GM23338 (cell line): Measurements from ENCODE around the gene PCGF6. TPM values are rescaled to one million over a fixed set of nuclear protein-coding genes. Genes with fewer than 3 reads are reported as not detected.

Experiments used
- ATAC-seq: fragments of 200-7000 bp; cut with Tn5 transposase; 3 replicates; pipeline ENCODE4 v1.9.1; 2020
- DNase-seq: peaks from one replicate; pipeline ENCODE4 v3.0.0-alpha.2; 2015; ENCODE audit warnings: low spot score
- H2AFZ ChIP-seq: fragments of 200-600 bp; sonication (generic); 2 replicates; pipeline ENCODE4 v1.8.0; 2016; ENCODE audit warnings: antibody characterized with exemption, mild to moderate bottlenecking, moderate library complexity
- H3F3A ChIP-seq: fragments of 200-600 bp; sonication (generic); replicated peaks from 2 replicates; pipeline ENCODE4 v1.8.0; 2017; ENCODE audit warnings: antibody characterized with exemption, mixed run types, low read depth
- H3K27ac ChIP-seq: fragments of 200-600 bp; sonication (generic); 2 replicates; pipeline ENCODE4 v1.6.1; 2016; ENCODE audit warnings: low read depth
- H3K27me3 ChIP-seq: fragments of 200-600 bp; sonication (generic); 2 replicates; pipeline ENCODE4 v1.8.0; 2016; ENCODE audit warnings: mild to moderate bottlenecking, mixed run types, moderate library complexity; ENCODE audit not compliant: insufficient read depth
- H3K36me3 ChIP-seq: fragments of 200-600 bp; sonication (generic); 2 replicates; pipeline ENCODE4 v1.8.0; 2016; ENCODE audit warnings: mild to moderate bottlenecking; ENCODE audit not compliant: insufficient read depth
- H3K4me1 ChIP-seq: fragments of 200-600 bp; sonication (generic); 2 replicates; pipeline ENCODE4 v1.8.0; 2016; ENCODE audit warnings: mild to moderate bottlenecking, moderate library complexity; ENCODE audit not compliant: insufficient read depth
- H3K4me2 ChIP-seq: fragments of 200-600 bp; sonication (generic); 2 replicates; pipeline ENCODE4 v1.7.1; 2017; ENCODE audit warnings: mixed run types
- H3K4me3 ChIP-seq: fragments of 200-600 bp; sonication (generic); 2 replicates; pipeline ENCODE4 v1.6.1; 2016; ENCODE audit warnings: mixed run types
- H3K79me2 ChIP-seq: fragments of 200-600 bp; sonication (generic); replicated peaks from 2 replicates; pipeline ENCODE4 v1.8.0; 2017; ENCODE audit warnings: mild to moderate bottlenecking; ENCODE audit not compliant: insufficient read depth
- H3K9me2 ChIP-seq: fragments of 200-600 bp; sonication (generic); 2 replicates; pipeline ENCODE4 v1.8.0; 2017; ENCODE audit not compliant: insufficient read depth
- H4K20me1 ChIP-seq: fragments of 200-600 bp; sonication (generic); replicated peaks from 2 replicates; pipeline ENCODE4 v1.8.0; 2017; ENCODE audit warnings: mild to moderate bottlenecking; ENCODE audit not compliant: insufficient read depth
- H3K27ac Mint-ChIP-seq: 2 replicates; pipeline ENCODE4 v1.8.0; 2020; ENCODE audit warnings: inconsistent platforms, mild to moderate bottlenecking, moderate library complexity, mixed read lengths
- H3K27me3 Mint-ChIP-seq: 3 replicates; pipeline ENCODE4 v1.8.0; 2022; ENCODE audit warnings: low read depth, mild to moderate bottlenecking, moderate library complexity, mixed read lengths, inconsistent platforms; ENCODE audit not compliant: insufficient read depth, poor library complexity
- H3K36me3 Mint-ChIP-seq: 3 replicates; pipeline ENCODE4 v1.8.0; 2021; ENCODE audit warnings: low read depth, mild to moderate bottlenecking, inconsistent platforms, moderate library complexity, mixed read lengths
- H3K4me1 Mint-ChIP-seq: 3 replicates; pipeline ENCODE4 v1.8.0; 2020; ENCODE audit warnings: mild to moderate bottlenecking, inconsistent platforms, mixed read lengths
- H3K4me3 Mint-ChIP-seq: 3 replicates; pipeline ENCODE4 v1.8.0; 2021; ENCODE audit warnings: moderate library complexity, mild to moderate bottlenecking, inconsistent platforms, mixed read lengths
- H3K9me3 Mint-ChIP-seq: 3 replicates; pipeline ENCODE4 v1.8.0; 2020; ENCODE audit warnings: moderate library complexity, mild to moderate bottlenecking, inconsistent platforms, mixed read lengths
- CREB1 ChIP-seq: fragments of 250-450 bp; sonication (Bioruptor Pico); IDR thresholded peaks from 2 replicates; pipeline ENCODE4 v1.5.0; 2020; ENCODE audit warnings: low read depth, mild to moderate bottlenecking, moderate library complexity
- CTCF ChIP-seq, 2 experiments: fragments of 200-600 bp in 1 of 2; sonication (generic) in 1 of 2; conservative IDR thresholded peaks; 2 replicates each; pipeline versions ENCODE4 v1.5.1 to v1.6.1; 2016 to 2017; ENCODE audit warnings: antibody characterized with exemption in 2 of 2, low read depth in 2 of 2, mild to moderate bottlenecking in 2 of 2, moderate library complexity in 1 of 2
- EZH2 ChIP-seq: fragments of 200-600 bp; sonication (generic); IDR thresholded peaks from one replicate; pipeline ENCODE4 v1.8.0; 2017; ENCODE audit warnings: antibody characterized with exemption, mild to moderate bottlenecking, low read depth; ENCODE audit not compliant: unreplicated experiment
- EZH2phosphoT487 ChIP-seq: fragments of 200-600 bp; sonication (generic); IDR thresholded peaks from one replicate; pipeline ENCODE4 v1.8.1; 2018; ENCODE audit warnings: antibody characterized with exemption; ENCODE audit not compliant: unreplicated experiment
- JUNB ChIP-seq: IDR thresholded peaks from one replicate; pipeline ENCODE4 v1.6.1; 2016; ENCODE audit warnings: antibody characterized with exemption; ENCODE audit not compliant: unreplicated experiment
- NANOG ChIP-seq: IDR thresholded peaks from 2 replicates; pipeline ENCODE4 v1.6.1; 2016; ENCODE audit warnings: antibody characterized with exemption, borderline replicate concordance
- REST ChIP-seq: IDR thresholded peaks from one replicate; pipeline ENCODE4 v1.6.1; 2018; ENCODE audit warnings: antibody characterized with exemption; ENCODE audit not compliant: unreplicated experiment
- STAT1 ChIP-seq: IDR thresholded peaks from one replicate; pipeline ENCODE4 v1.6.1; 2016; ENCODE audit warnings: antibody characterized with exemption; ENCODE audit not compliant: unreplicated experiment
- ZNF114 ChIP-seq: fragments of 250-450 bp; sonication (Bioruptor Pico); IDR thresholded peaks from 2 replicates; pipeline ENCODE4 v1.5.0; 2020; ENCODE audit warnings: mild to moderate bottlenecking, moderate library complexity
- ZNF462 ChIP-seq: fragments of 250-450 bp; sonication (Bioruptor Pico); IDR thresholded peaks from 2 replicates; pipeline ENCODE4 v1.5.0; 2020; ENCODE audit warnings: mild to moderate bottlenecking, moderate library complexity
- polyA plus RNA-seq: library from polyadenylated mRNA; unstranded; fragments of >200 nt; fragmentation: Nextera tagmentation; extraction: Ambion mirVana; gene quantifications from 2 replicates; pipeline ENCODE4 v1.2.1, GENCODE V29; 2016
- total RNA-seq: library from RNA; depleted of rRNA; stranded (reverse); fragments of >200 nt; shearing (Covaris generic); gene quantifications from 2 replicates; pipeline ENCODE4 v1.2.3, GENCODE V29; 2014

The PCGF6 gene
- total and polyA plus RNA-seq, 2 experiments from 2014 or later: 14.0 to 22.3 TPM

- peaks cover 33% of the 10 kb centered on the region for H3K36me3 ChIP-seq
- Mint-ChIP-seq H3K4me1 (no peaks in the 10 kb centered on the region), H3K27me3 (no peaks in the 10 kb centered on the region), H3K36me3 (peaks cover 54% of the 10 kb centered on the region; the same call in 2 of the 3 replicates), H3K4me3 (no peak overlapping the region), H3K9me3 (no peaks in the 10 kb centered on the region), H3K27ac (no peak overlapping the region)
- H2AFZ ChIP-seq: no peak overlapping the region
- no peak for TF ChIP-seq NANOG
- no peaks in the 10 kb centered on the region for H4K20me1 ChIP-seq
- no peaks in the 10 kb centered on the region for H3K79me2 ChIP-seq
- ATAC-seq (no peak), DNase-seq (no peak)
- H3F3A ChIP-seq: 0 out of 2 replicates have a peak, but pooled peaks cover 3% of the 10 kb centered on the region
- H3K4me2 ChIP-seq: no peak overlapping the region
- no peak overlapping the region for H3K27ac ChIP-seq
- H3K9me2 ChIP-seq: no peaks in the 10 kb centered on the region
- H3K4me1 ChIP-seq: no peaks in the 10 kb centered on the region
- no peak overlapping the region for H3K4me3 ChIP-seq
- H3K27me3 ChIP-seq: no peaks in the 10 kb centered on the region
Observed at GRCh38 chr10:103310197-103310596, 40.7 kb downstream of the PCGF6 start.

- H3K36me3 Mint-ChIP-seq: peaks cover 51% of the 10 kb centered on the region; the same call in 2 of the 3 replicates
- Histone ChIP-seq H3K4me3 (no peak overlapping the region), H3K36me3 (peaks cover 19% of the 10 kb centered on the region), H2AFZ (no peak overlapping the region), H3K4me2 (no peak overlapping the region), H3K4me1 (no peaks in the 10 kb centered on the region), H3F3A (no peaks in the 10 kb centered on the region), H4K20me1 (no peaks in the 10 kb centered on the region), H3K9me2 (no peaks in the 10 kb centered on the region), H3K27me3 (no peaks in the 10 kb centered on the region), H3K27ac (no peak overlapping the region), H3K79me2 (no peaks in the 10 kb centered on the region)
- H3K9me3 Mint-ChIP-seq: no peaks in the 10 kb centered on the region
- no peaks in the 10 kb centered on the region for H3K4me1 Mint-ChIP-seq
- H3K4me3 Mint-ChIP-seq: no peak overlapping the region
- no peak for DNase-seq
- TF ChIP-seq CREB1 (CRISPR knock-in tag): no peak
- TF ChIP-seq ZNF462 (CRISPR knock-in tag): no peak
- TF ChIP-seq REST: no peak
- TF ChIP-seq JUNB: no peak
- no peak for TF ChIP-seq CTCF (conservative IDR thresholded peaks at IDR 0.05; ENCODE audit: low read depth in 2 of 2)
- TF ChIP-seq EZH2phosphoT487: no peak
- TF ChIP-seq NANOG: no peak
- no peak for TF ChIP-seq EZH2
- no peak for TF ChIP-seq ZNF114 (CRISPR knock-in tag)
- no peak for TF ChIP-seq STAT1
- no peaks in the 10 kb centered on the region for H3K27me3 Mint-ChIP-seq
- ATAC-seq: no peak
- no peak overlapping the region for H3K27ac Mint-ChIP-seq
Observed at GRCh38 chr10:103307594-103307993, 43.3 kb downstream of the PCGF6 start.
